GM19351 (cell line): Measurements from ENCODE around the gene FARP1.

Experiments
- ATAC-seq: cut with Tn5 transposase; IDR thresholded peaks from one replicate; pipeline ENCODE4 v1.9.1; 2021; ENCODE audit warnings: mild to moderate bottlenecking, moderate library complexity; ENCODE audit not compliant: unreplicated experiment

FARP1 gene

GRCh38 chr13:98450026-98450425 lies 307.1 kb downstream of the FARP1 start:
- no peak for ATAC-seq

DNA sequence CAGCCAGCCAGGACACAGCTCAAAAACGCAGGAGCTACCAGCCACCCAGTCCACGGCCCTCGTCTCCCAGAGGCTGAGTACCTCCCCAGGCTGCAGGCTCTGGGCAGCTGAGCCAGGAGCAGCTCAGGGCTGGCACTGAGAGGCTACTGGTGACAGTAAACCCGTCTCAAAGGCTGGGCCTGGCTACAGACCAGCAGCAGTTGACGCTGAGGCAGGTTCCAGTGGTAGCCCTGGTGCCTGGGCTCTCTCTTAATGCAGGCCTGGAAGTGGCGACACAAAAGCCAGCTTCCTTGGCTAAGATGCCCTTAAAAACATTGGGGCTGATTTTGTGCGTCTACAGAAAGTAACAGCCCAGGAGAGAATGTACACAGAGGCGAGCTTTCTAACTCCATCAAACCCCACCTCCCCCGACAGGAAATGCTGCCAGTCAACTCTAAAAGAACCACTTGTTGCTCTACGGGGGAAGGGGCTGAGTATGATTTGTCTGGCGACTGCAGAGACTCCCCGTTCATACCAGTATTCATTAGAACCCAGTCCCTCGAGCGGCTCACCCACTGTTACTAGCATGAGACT lies 307.7 kb downstream of the FARP1 start:
- ATAC-seq = no peak

DNA sequence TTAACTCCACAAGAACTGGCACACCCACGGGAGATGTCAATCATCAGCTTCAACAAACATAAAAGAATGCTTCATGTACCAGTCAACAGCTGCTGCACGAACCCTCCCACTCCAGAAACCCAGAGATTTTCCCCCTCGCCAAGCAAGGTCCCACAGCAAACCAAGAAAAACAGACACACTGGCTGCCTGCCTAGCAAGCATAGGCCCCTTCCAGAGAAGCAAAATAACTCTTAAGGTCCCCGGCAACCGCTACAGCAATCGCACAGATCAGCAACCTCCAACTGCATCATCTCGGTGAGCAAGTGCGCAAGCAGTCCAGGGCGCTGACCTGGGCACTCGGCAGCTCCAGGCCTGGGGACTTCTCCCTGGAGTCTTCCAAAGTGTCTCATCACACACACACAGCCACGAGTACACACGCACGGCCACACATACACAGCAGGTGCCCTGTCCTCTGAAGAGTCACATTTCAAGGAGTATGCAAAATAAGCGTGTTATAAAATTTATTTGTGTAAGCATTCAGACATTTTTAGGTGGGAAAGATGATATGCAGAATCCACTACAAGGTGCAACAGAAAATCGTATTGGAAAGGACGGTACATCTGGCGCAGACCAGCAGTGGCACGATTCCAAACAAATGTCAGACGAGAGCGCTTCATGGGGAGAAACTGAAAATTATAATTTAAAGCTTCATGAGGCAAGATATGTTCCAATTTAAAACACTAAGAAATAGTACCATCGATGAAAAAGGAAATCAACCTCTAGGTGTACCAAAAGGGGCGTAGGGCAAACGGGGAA lies 309.0 kb downstream of the FARP1 start:
- ATAC-seq = no peak

DNA sequence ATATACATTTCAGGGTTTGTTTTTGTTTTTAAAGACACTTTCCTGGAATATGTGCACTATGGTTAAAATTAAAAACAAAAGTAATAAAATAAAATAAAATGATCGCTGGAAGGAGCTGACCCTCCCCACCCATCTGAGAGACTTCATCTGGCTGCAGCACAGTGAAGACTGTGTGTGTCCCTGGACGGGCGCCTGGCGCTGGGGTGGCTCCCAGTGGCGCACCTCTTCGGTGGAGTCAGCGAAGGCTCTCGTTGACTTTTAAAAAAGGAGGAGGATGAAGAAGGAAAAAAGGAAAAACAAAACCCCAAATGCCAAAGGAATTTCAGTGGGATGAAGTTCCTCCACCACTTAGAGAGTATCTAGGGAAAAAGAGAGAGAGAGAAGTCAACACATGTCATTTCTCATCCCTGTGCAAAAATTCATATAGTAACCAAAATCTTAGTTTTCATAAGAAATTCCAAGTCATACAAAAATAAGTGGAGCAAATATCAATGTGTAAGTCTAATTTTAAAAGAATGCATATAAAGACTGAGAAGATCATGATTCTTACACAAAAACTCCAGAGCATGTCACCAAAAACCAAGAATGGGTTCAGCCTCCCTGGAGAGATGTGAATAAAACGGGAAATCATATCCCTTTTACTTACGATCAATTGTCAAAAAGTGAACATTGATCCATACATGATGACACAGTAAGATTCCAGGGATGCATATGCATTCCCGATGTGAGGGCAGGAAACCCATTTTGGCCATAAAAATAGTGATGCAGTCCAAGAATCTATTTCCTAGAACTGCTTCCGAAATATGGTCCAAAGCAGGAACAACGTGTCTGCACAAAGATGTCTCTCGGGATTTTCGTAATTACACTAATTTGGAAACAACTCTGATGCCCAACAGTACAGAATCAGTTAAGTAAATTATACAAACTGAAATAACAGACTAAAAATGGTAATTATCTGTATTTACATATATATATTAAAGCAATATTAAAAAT lies 310.3 kb downstream of the FARP1 start:
- ATAC-seq = no peak

- no peak for ATAC-seq
Measured at GRCh38 chr13:98454389-98454881, 311.5 kb downstream of the FARP1 start.

GRCh38 chr13:98456413-98456845 lies 313.5 kb downstream of the FARP1 start:
- no peak for ATAC-seq

DNA sequence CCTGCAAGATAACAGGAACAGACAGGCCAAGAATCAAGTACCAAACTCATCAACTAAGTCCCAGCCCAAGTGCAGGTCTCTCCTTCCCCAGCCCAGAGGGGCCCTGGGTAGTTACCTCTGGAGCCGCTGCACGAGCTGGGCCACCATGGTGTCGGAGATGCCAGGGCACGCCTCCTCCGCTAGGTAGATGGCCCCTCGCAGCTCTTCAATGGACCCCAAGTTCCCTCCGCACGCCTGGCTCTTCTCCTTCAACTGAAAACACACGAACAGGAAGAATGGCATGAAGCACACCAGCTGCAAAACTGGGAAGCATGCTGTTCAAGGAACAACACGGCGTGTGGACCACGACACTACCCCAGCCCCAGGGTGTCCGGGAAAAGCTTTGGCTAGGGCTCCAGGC lies 314.2 kb downstream of the FARP1 start:
- ATAC-seq = no peak

DNA sequence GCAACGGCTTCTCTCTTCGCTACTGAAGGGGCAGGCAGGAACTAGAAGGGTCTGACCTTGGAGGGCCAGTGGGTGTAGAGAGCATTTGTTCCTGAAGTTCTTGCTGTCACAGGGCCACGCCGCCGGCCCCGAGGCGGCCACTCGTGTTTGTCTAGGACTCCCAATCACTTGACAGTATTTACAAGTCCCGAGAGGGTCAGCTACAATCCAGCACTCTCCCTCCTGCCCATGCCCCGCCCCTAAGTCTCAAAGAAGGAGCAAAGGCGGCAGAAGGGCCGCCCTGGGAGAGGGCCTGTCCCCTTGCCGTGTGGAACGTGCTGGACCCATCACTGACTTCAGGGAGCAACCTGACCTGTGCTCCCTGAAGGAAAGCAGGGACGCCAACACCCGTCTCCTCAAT lies 315.5 kb downstream of the FARP1 start:
- ATAC-seq = no peak

DNA sequence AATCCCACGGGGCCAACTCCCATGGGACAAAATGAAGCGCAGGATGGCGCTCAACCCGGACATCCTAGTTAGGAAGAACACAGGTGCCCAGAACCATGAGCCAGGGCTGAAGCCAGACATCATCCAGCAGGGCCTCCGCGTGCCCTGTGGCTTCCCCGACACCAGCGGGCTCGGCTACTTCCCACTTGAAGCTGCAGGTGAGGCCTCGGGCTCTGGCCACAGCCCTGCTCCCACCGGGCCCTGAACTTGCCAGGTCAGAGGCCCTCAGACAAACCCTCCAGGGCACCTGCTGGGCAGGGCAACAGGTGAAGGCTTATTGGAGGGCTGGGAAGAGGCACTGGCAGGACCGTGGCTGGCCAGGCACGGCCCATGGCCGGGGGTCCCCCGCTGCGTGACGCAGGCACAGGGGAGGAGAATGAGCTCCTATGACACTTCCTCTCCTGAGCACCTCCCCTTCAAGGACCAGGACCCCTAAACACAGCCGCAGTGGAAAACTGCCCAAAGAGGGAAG lies 316.3 kb downstream of the FARP1 start:
- ATAC-seq = no peak

DNA sequence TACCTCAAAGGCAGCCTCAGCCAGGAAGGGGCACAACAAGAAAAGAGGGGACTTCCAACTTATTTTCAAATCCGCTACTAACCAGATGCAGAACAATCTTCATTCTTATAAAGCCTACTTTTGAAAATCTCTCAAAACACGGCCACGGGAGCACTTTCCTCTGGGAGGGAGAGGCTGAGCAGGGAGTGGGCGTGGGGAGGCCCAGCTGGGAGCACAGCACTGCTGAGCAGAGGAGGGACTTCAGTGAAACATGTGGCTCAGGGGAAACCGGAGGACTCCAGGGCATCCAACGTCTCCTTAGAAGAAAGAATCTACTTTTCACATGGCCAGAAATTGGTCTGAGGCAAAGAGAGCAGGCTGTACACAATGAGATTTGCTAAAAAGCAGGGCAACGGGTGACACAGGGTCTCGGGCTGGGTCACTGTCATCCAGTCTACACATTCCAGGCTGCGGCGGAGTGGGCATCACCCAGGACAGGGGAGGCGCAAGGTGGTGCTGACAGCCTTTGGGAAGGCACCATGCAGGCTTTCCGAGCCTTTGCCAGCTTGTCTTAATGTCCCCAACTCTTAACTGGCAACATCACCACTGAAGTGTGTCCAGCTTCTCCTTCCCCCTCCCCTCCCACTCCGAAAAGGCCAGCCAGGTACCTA lies 317.0 kb downstream of the FARP1 start:
- ATAC-seq = no peak

GRCh38 chr13:98460516-98460915 lies 317.6 kb downstream of the FARP1 start:
- no peak for ATAC-seq

DNA sequence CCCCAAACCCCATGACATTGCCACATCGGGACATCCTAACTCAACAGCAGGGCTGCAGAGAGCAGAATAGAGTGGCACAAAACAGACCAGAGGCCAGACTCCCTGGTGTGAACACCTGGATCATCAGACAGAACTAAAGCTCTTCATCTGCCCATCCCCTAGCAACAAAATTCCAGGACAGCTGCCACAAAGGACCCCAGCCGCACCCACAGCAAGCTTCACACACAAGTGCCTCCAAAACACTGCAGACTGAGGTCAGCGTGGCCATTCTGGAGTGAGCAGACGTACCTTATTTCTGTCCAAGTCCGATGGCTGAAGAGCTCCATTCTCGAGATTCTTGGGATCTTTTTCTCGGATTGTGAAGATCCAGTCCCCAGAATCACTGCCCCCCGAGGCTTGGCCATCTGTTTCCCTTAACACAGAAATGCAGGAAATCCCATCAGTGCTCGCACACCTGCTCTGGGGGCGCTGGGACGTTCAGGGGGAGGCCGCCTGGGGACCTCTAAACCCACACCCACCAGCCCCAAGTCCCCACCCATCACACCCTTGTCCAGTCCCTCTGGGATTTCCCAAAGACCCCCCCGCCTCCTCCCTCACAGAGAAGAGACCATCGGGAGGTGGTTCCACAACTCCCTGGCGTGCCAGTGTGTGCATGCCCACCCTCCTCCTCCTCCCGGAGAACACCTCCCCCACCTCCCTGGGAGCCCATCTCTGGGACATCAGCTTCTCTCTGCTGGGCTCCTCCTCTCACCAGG lies 318.8 kb downstream of the FARP1 start:
- ATAC-seq = no peak

DNA sequence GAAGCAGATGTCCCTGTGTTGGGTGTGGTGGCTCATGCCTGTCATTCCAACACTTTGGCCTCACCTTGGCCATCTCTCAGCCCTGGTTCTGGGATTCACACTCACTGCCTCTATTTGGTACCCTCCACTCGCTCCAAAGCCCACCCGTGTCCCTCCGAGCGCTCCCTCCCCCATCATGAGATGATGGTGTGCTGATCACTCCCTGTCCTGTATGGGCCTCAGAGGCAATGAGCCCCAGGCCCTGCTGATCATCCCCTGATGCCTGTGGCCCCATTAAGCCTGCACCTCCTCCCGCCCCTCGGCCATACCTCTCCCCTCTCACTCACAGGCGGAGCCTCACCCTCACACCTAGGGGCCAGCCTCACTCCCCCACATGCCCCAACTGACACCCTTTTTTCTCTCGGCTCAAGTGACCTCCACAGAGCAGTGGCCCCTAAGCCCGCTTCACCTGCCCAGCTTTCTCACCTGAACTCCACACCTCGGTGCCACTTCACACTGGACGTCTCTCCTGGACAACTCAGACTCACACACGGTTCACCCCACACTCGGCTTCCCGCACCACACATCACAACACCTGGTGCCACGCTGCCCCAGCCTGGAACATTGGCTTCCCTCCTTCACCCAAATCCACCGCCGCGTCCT lies 319.5 kb downstream of the FARP1 start:
- ATAC-seq = no peak

DNA sequence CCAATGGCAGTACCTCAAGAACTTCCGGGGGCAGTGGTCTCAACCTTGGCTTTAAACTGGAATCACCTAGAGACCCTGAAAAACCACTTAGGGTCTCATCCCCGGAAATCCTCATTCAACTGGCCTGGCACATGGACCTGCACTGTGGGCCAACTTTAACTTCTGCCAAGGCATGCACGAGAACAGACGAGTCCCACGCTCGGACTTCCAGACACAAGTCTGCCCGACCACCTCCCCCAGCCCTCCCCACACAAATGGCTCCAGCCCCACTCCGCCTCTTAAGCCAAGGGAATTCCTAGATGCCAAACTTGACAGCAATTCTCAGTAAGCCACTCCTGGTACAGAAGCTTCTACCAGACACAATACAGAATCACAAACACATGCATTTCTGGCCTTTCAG lies 320.1 kb downstream of the FARP1 start:
- ATAC-seq = no peak

- ATAC-seq = no peak
Measured at GRCh38 chr13:98466634-98467236, 323.8 kb downstream of the FARP1 start.

- ATAC-seq = no peak
Measured at GRCh38 chr13:98467263-98467985, 324.5 kb downstream of the FARP1 start.

GRCh38 chr13:98468361-98468760 lies 325.5 kb downstream of the FARP1 start:
- ATAC-seq = no peak

DNA sequence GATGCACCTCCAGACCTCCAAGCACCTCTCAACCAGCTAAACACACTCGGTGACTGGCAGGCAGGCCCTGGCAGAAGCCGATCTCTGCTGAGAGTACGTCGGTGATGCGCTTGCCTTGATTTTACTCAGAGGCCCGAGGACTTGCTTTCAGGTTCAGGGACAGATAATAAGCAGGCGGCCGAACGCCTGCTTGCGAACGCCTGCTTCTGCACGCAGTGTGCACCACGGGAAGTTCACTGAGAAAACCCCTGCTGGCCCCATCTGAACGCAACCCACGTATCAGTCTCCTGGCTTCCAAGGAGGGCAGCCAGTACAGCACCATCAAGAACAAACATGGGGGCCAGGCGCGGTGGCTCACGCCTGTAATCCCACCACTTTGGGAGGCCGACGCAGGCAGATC lies 326.0 kb downstream of the FARP1 start:
- no peak for ATAC-seq
